Measurements from ENCODE around the gene TBC1D8B.

TBC1D8B gene

GRCh38 chrX:106898462-106898861 is 96.0 kb downstream of the TBC1D8B start:
- DNase-seq (ENCODE audit: low read depth in 2 of 2): no peak

GRCh38 chrX:106899276-106899675 is 96.8 kb downstream of the TBC1D8B start:
- no peak for DNase-seq (ENCODE audit: low read depth in 2 of 2)

- no peak for DNase-seq (ENCODE audit: low read depth in 2 of 2)
These were observed 97.4 kb downstream of the TBC1D8B start for GRCh38 chrX:106899841-106900240.

DNA sequence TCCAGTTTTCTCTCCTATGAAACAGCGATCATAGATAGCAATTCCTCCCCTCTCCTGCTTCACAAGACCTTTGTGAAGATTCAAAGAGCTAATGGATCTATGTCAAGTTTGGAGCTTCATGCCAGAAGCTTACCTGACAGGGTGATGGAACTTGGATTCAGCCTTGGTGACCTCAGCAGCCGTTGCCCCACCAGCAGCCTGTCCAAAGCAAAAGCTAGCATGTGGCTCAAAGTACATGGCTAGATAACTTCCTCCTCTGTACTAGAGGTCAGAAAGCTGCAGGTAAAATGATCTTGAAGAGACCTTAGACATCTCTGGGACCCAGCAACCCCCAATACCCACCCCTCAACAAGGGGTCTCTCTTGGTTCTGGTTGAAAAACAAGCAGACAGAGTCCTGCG is 98.9 kb downstream of the TBC1D8B start:
- DNase-seq (ENCODE audit: low read depth in 2 of 2): no peak

DNA sequence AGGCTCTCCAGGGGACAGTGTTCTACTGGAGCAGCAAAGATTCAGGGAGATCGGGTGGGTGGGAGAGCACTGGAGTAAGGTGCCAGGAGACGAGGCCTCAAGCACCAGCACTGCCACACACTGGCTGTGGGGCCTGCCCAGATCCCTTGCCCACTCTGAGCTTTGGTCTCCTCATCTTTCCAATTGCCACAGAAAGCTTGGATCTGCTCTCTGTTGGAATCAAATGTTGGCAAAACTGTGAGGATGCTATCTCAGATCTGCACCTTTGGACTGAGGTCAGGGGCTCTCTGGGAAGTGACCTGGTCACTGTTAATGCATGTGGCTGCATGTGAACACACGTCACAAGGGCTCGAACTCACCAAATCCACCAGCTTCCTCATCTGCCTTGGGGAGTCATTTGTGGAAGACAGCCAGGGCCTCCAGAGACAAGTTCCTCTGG is 99.3 kb downstream of the TBC1D8B start:
- DNase-seq (ENCODE audit: low read depth in 2 of 2): no peak

DNA sequence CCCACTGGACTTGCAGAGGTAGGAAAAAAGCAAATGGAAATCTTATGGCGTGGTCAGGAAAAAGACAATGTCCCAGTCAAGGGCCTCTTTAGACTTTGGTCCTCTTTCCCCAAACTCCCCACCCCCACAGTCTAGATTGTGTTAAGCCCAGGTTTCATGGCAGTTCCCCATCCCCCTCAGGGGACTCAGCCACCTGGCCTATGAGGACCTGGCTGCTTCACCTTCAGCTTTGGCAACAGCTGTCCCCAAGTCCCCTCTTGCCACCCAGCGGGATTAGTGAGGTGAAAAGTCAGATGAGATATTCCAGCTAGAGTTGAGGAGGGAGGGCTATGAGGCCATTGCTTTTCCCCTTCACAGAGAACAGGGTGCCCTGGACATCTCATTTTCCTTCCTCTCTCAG is 100.2 kb downstream of the TBC1D8B start:
- DNase-seq (ENCODE audit: low read depth in 2 of 2): no peak

DNA sequence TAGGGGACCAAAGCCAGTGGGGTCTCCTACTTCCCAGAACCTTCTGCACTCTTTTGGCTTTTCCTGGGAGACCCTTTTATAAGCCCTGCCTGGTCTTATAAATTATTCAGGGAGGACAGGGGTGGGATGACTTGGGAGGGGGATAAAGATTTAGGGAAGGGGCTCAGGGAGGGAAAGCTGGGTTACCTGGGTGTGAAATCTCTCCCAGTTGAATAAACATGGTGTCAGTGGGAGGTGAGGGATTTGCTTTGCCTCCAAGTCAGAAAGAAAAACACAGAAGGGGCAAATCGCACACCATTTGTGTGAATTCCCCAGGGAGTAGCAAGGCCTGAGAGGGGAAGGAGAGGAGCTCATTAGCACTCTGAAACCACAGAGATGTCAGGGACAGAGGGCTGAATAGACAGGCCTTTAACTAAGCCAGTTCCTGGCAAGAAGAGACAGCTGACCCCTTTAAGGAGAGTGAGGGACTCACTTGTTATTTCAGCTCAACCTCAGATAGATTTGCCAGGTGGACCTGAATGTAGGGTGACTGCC is 100.9 kb downstream of the TBC1D8B start, which contains the start of gene RIPPLY1:
TSS of gene RIPPLY1 (minus strand) at position 51 of the 534 bp plus-strand sequence. CDS start 54 bp downstream, outside the sequence.
- DNase-seq (ENCODE audit: low read depth in 2 of 2): no peak

DNA sequence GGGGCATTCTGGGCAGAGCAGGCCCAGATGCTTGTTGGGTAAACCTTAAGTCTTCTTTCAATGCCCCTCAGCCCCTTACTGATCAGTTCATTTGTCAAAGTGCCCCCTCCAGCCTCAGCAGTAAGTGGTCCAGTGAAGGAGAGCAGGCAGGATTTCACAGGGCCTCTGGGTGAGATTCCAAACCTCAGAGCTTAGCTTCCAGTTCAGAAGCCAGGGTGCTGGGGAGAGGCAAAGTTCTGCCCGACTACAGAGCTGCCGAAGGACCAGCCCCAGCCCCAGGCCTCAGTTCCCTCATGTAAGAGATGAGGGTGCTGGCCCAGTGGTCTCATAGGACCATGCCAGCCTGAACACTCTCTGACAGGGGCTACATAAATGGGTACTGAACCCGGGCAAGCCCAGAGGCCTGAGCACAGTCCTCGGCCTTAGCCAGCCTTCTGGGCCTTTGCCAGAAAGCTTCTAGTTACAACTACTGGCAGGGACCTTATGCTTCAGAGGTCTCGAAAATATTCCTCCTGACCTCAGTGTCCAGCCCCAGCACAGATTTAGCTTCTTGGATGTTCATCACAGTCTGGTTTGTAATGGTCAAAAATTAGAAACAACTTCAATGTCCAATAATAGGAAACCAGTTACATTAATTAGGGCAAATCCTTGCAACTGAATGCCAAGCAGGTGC is 101.5 kb downstream of the TBC1D8B start:
- no peak for DNase-seq (ENCODE audit: low read depth in 2 of 2)

DNA sequence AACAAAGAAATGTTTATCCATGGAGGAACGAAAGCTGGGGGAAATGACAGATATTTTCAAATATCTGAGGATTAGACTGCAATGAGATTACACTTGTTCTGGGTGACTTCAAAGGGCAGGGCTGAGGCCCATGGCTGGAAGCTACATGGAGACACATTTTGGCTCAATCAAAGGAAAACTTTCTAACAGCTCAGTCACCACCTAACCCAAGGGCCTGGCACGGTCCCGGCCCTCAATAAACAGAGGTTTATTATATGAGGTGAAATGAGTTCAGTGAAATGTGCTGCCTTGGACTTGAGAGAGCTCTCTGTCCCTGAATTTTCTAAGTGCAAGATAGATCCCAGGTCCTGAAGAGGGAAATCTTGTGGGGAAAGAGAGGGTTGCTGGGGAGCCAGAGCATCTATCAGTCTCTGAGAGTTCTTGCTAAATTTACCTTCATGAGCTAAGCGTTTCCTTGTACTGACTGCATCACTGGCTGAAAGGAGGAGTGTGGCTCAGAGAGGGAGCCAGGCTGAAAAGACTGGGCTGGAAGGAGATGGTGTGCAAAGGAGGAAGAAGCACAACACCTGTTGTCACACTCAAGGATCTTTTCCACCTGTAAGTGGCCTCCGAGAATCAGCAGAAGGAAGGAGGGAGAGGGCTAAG is 102.7 kb downstream of the TBC1D8B start:
- DNase-seq (ENCODE audit: low read depth in 2 of 2): no peak

DNA sequence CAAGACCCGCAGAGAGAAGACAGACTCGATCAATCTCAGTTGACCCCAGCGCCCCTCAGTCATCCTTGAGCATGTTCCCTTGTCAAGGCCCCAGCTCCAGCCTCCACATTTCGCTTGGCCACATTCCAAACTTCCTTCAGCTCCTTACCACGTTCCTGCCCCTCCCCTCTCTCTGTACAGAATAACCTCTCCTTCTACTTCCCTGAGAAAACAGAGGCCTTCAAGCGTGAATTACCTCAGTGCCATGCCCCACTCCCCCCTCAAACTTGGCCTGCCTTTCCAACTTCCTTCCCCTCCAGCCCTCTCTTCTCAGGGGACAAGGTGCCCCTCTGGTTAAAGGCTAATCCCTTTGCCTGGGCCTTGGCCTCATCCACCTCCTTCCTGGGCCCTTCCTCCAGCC is 103.9 kb downstream of the TBC1D8B start:
- no peak for DNase-seq (ENCODE audit: low read depth in 2 of 2)

GRCh38 chrX:106912864-106913263 is 110.4 kb downstream of the TBC1D8B start:
- DNase-seq (ENCODE audit: low read depth in 2 of 2): no peak

GRCh38 chrX:106917830-106918500 is 115.5 kb downstream of the TBC1D8B start:
- no peak for DNase-seq (ENCODE audit: low read depth in 2 of 2)

DNA sequence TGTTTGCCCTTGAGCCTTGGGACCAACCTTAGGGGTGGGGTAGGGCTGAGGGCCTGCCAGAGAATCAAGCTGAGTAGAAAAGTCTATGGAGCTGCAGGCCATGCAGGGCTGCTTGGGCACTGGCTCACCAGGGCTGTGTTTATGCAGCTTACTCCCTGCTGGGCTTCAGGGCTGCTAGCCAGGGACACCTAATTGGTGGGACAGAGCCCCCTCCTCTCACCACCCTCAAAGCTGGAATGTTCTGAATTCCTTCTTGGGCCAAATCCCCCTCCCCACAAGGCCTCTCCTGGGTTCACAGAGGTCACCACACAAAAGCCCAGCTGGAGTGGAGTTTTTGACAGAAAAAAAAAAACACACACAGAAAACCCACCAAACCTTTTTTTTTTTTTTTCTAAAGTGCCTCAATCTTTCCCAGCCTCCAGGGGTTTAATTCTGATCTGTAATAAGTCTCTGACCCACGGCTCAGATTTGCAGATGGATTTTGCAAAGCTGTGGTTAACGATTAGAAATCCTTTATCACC is 117.5 kb downstream of the TBC1D8B start, which contains the start of gene CLDN2:
TSS of gene CLDN2 (plus strand) at position 471 of the 521 bp plus-strand sequence. CDS start 7,827 bp downstream, outside the sequence.
- no peak for DNase-seq (ENCODE audit: low read depth in 2 of 2)

- no peak for DNase-seq (ENCODE audit: low read depth in 2 of 2)
These were observed 119.2 kb downstream of the TBC1D8B start for GRCh38 chrX:106921637-106922036.

Data from stimulated activated CD4-positive, alpha-beta T cell treated with anti-CD3 and anti-CD28 coated beads, Interleukin-4, amount 100 ng/mL, for 48 hours (primary cell).